Parietal lobe (tissue), 2 donors: ENCODE measurements around the gene ANXA9. TPM values are rescaled to one million over a fixed set of nuclear protein-coding genes. Genes with fewer than 3 reads are reported as not detected.

Experiments used
- small RNA-seq: library from RNA; depleted of rRNA; stranded (forward); fragments of <200 nt; gene quantifications from one replicate; pipeline ENCODE3, GENCODE V24; 2014; ENCODE audit warnings: low replicate concordance
- total RNA-seq: library from RNA; depleted of rRNA; stranded (reverse); fragments of >200 nt; gene quantifications from one replicate; pipeline ENCODE4 v1.2.3, GENCODE V29; 2014

The ANXA9 gene, protein sequence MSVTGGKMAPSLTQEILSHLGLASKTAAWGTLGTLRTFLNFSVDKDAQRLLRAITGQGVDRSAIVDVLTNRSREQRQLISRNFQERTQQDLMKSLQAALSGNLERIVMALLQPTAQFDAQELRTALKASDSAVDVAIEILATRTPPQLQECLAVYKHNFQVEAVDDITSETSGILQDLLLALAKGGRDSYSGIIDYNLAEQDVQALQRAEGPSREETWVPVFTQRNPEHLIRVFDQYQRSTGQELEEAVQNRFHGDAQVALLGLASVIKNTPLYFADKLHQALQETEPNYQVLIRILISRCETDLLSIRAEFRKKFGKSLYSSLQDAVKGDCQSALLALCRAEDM
- total RNA-seq, result not detected

GRCh38 chr1:150981805-150982712 lies at the start of gene ANXA9:
Gene ANXA9 (plus strand): TSS chr1:150982292. CDS start chr1:150983106, 814 bp downstream.

DNA sequence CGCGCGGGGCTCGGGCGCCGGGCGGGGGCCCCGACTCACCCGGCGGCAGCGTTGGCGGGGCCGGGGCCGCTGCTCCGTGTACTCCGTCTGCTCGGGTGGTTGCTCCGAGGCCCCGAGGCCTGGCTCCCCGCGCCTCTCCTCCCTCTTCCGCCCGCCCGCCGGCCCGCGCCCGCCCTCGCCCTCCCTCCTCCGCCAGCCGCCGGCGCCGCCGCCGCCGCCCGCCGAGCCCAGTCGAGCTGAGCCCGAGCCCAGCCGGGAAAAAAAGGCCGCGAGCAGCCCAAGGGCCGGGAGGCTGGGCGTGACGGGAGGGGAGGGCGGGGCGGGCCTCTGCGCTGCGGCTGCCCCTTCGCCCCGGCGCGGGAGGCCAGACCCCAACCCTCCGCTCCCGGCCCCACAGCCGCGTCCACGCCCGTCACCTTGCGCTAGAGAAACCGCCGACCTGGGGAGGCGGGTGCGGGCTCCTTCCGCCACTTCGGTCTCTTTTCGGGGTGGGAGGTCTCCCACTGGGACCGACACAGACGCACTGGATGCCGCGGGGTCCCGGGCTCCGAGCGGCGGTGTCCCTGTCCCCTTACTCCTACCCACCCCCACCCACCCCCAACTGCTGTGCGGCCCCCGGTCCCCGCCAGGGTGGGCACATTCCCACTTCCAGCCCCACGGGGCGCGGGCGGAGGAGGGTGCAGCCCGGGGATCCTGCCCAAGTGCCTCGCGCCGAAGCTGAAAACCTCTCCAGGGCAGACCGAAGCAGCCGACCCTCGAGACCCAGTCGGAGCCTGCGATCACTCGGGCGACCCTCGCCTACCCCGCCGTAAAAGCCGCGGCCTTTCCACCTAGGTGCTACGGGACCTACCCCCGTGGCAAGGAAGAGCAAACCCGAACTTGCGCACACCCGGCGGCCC lies 7.3 kb upstream of the ANXA9 start, which contains the start of gene CERS2:
TSS of gene CERS2 (minus strand) at position 256 of the 899 bp plus-strand sequence. CDS start 5,745 bp downstream, outside the sequence.

DNA sequence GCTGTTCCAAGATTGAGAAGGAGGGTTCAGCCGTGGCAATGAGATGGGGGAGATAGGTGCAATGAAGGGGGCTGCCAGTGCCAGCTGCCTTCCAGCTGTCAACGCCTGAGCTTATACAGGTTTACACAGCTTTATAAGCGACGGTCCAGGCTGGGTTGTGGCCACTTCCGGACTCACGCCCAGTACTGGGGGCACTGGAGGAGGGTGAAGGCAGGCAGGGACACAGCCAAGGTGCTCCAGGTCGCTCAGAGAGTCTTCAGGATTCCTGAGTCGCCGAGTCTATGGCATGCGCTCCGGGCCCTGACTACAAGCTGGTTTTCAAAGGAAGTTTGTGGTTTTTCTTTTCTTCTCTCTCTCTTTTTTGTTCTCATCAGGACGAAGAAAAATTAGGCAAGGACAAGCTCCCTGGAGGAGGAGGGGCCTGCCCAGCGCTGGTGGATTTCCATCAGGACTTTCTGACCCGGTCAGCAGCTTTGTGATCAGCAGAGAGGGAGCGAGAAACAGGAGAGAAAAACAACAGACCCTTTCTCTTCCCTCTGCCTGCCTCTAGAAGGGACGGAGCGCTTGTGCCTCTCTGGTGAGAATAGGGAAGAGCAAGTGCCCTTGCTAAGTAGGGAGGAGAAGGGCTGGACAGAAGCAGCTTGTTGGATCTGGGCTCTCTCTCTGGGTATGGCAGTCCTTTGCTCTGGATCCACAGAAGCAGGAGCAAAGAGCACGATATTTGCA lies 24.4 kb downstream of the ANXA9 start, which contains the start of gene MINDY1:
TSS of gene MINDY1 (minus strand) at position 576 of the 726 bp plus-strand sequence. CDS start 4,285 bp downstream, outside the sequence.

DNA sequence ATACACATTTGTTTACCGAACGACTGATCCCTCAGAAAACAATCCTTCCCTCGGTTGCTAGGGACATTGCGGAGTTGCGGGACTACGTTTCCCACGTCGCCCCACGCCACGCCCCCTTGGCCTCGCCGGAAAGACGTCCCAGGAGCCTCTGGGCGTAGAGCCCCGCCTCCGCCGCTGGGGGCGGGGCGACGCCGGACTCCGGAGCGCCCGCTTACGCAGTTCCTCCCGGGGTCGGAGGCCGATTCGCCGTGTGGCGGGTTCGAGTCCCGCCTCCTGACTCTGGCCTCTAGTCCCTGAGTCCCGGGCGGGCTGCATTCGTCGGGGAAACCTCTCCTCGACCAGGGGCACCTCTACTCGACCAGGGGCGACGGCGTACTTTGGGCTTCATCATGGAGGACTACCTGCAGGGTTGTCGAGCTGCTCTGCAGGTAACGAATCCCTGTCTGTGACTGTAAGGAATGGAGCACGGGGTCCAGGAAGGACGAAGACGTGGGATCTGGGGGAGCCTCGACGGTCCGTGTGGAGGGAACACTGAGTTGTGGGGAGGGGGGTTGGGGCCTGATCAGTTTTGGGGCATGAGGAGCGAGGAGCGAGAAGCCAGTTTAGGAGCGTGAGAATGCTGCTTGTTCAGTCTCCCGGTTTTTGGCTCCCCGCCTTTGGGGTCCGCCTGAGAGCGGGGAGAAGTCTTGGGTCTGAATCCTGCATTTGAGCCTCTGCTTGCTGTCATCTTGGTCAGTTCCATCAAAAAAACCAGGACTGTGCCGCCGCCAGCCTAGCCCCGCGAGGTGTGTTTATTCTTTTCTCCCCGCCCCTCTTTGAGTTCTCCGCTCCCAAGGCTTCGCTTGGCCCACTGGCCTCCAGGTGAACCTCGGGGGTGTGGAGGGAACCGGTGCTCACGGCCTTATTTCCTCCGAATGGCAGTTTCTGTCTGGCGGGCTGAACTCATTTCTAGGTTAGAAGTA lies 26.4 kb downstream of the ANXA9 start, which contains the start of gene PRUNE1:
TSS of gene PRUNE1 (plus strand) at position 206 of the 962 bp plus-strand sequence. CDS start at position 390, 184 bp downstream.

DNA sequence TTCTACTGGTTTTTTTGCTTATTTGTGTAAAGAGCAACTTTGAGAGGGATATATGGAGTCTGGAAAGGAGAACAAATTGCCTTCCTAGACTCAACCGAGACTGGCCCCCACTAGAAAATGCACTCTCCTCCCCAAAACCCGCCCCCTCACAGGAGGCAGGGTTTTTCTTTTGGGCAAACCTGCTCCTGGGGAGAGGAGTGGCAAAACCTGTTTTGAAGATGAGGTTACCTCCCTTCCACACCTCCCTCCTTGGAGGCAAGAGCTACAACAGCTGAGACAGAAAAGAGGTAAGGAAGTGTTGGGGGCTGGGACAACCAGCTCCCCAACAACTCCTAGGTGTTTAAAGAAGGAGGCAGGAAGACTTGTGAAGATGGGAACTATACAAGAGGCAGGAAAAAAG lies 54.3 kb downstream of the ANXA9 start, which contains the start of gene BNIPL:
TSS of gene BNIPL (plus strand) at position 231 of the 400 bp plus-strand sequence. CDS start at position 371, 140 bp downstream.

Small RNA genes within 50 kb of the gene (small RNA-seq; reads per million reads assigned to genes)
- not detected for gene RNU6-884P

Other genes starting within 250 kb of the ANXA9 start
- gene CTSS, start 216.5 kb upstream of the ANXA9 start, total RNA-seq, result 4.4 TPM
- 5.3 TPM for gene CTSK, start 174.0 kb upstream of the ANXA9 start, total RNA-seq
- 45.1 TPM for gene ARNT, start 105.7 kb upstream of the ANXA9 start, total RNA-seq
- gene CTXND2, start 95.2 kb upstream of the ANXA9 start, total RNA-seq, result not detected
- gene SETDB1, start 55.9 kb upstream of the ANXA9 start, total RNA-seq, result 78.3 TPM
- gene CERS2, start 7.5 kb upstream of the ANXA9 start, total RNA-seq, result 36.0 TPM
- gene MINDY1, start 24.6 kb downstream of the ANXA9 start, total RNA-seq, result 14.4 TPM
- gene PRUNE1, start 26.2 kb downstream of the ANXA9 start, total RNA-seq, result 25.0 TPM
- gene BNIPL, start 54.3 kb downstream of the ANXA9 start, total RNA-seq, result 0.31 TPM
- gene C1orf56, start 65.5 kb downstream of the ANXA9 start, total RNA-seq, result 4.1 TPM
- 44.1 TPM for gene CDC42SE1, start 77.3 kb downstream of the ANXA9 start, total RNA-seq
- 72.9 TPM for gene MLLT11, start 78.1 kb downstream of the ANXA9 start, total RNA-seq
- 13.8 TPM for gene GABPB2, start 88.5 kb downstream of the ANXA9 start, total RNA-seq
- 40.1 TPM for gene SEMA6C, start 164.3 kb downstream of the ANXA9 start, total RNA-seq
- 0.94 TPM for gene TNFAIP8L2, start 174.4 kb downstream of the ANXA9 start, total RNA-seq
- 17.2 TPM for gene LYSMD1, start 183.6 kb downstream of the ANXA9 start, total RNA-seq
- 23.2 TPM for gene SCNM1, start 183.9 kb downstream of the ANXA9 start, total RNA-seq
- gene TMOD4, start 193.7 kb downstream of the ANXA9 start, total RNA-seq, result not detected
- 63.2 TPM for gene VPS72, start 207.9 kb downstream of the ANXA9 start, total RNA-seq
- gene PIP5K1A, start 216.3 kb downstream of the ANXA9 start, total RNA-seq, result 95.8 TPM